ENCODE measurements around the gene HOXA4.

DNA sequence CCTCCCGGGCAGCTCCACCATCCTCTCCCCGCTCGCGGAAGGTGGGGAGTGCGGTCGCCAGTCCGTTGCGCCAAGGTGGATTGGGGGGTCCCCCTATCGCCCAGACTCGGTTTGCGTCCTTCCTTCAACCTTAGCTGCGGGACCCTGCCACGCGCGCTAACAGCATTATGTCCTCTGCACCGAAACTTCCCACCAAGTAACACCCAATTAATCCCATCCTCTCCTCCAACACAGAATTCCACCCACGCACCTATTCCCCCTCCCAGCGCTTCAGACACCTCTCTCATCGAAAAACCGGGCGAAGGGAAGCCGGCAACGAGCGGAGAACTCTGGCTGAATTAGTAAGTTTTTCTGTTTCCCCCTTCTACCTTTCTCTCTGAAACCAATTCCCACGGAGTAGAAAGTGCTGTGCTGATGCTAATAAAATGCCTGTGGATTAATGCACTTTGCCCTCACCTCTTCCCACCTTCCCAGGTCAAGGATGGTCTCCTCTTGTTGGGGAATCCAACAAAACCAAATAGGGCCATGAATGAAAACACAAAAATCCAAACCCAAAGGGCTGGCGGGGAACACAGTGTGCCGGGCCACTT lies 20.9 kb upstream of the HOXA4 start:
- TF ChIP-seq, protein P1, sequence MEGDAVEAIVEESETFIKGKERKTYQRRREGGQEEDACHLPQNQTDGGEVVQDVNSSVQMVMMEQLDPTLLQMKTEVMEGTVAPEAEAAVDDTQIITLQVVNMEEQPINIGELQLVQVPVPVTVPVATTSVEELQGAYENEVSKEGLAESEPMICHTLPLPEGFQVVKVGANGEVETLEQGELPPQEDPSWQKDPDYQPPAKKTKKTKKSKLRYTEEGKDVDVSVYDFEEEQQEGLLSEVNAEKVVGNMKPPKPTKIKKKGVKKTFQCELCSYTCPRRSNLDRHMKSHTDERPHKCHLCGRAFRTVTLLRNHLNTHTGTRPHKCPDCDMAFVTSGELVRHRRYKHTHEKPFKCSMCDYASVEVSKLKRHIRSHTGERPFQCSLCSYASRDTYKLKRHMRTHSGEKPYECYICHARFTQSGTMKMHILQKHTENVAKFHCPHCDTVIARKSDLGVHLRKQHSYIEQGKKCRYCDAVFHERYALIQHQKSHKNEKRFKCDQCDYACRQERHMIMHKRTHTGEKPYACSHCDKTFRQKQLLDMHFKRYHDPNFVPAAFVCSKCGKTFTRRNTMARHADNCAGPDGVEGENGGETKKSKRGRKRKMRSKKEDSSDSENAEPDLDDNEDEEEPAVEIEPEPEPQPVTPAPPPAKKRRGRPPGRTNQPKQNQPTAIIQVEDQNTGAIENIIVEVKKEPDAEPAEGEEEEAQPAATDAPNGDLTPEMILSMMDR (IDR thresholded peaks at IDR 0.05): no peak
- TF ChIP-seq EZH2phosphoT487 (IDR thresholded peaks at IDR 0.05): peak; percentile 2

Measured in neural progenitor cell (in vitro differentiated cells).